Measurements from ENCODE around the gene NIT2. TPM values are rescaled to one million over a fixed set of nuclear protein-coding genes. Genes with fewer than 3 reads are reported as not detected.
"Not testable (repeated sequence)": the region's sequence is repeated elsewhere in the genome, so short reads cannot be mapped to it uniquely, and the experiment has no call there.

NIT2 gene
- total and polyA plus RNA-seq, 2 donors, result 39.1 to 40.9 TPM

- WGBS, result 98% methylated on average over 3 of the region's 3 CpGs
Measured at GRCh38 chr3:100310355-100310965, 24.1 kb upstream of the NIT2 start.

GRCh38 chr3:100311011-100311410 lies 23.5 kb upstream of the NIT2 start:
- Histone ChIP-seq H3K27ac (ENCODE audit: low read depth in 1 of 2, low read length in 1 of 2) (no peak overlapping the region), H3K4me3 (ENCODE audit: low read length in 2 of 2) (no peak overlapping the region), H3K4me1 (ENCODE audit: control insufficient read depth in 2 of 2, insufficient read depth in 2 of 2, low read length in 2 of 2) (no peaks in the 10 kb centered on the region), H3K9me3 (ENCODE audit: control insufficient read depth in 2 of 2, insufficient read depth in 1 of 2, low read length in 1 of 2) (no peaks in the 10 kb centered on the region), H3K27me3 (ENCODE audit: control insufficient read depth in 2 of 2, insufficient read depth in 1 of 2, low read length in 1 of 2) (no peaks in the 10 kb centered on the region), H3K36me3 (ENCODE audit: control insufficient read depth in 2 of 2, insufficient read depth in 2 of 2, low read length in 1 of 2) (peaks cover 4 to 13% of the 10 kb centered on the region in 2 donors)
- WGBS, result 87% methylated on average over 2 of the region's 2 CpGs
- no peak for DNase-seq (ENCODE audit: low read depth in 6 of 9, low spot score in 9 of 9)

More at GRCh38 chr3:100310355-100310965, 24.1 kb upstream of the NIT2 start:
- DNase-seq (ENCODE audit: low read depth in 6 of 9, low spot score in 9 of 9), result no peak
- peaks cover 4 to 13% of the 10 kb centered on the region in 2 donors for H3K36me3 ChIP-seq (ENCODE audit: control insufficient read depth in 2 of 2, insufficient read depth in 2 of 2, low read length in 1 of 2)
- no peaks in the 10 kb centered on the region for H3K9me3 ChIP-seq (ENCODE audit: control insufficient read depth in 2 of 2, insufficient read depth in 1 of 2, low read length in 1 of 2)
- H3K27ac ChIP-seq (ENCODE audit: low read depth in 1 of 2, low read length in 1 of 2), result no peak overlapping the region
- H3K4me1 ChIP-seq (ENCODE audit: control insufficient read depth in 2 of 2, insufficient read depth in 2 of 2, low read length in 2 of 2), result no peaks in the 10 kb centered on the region
- H3K4me3 ChIP-seq (ENCODE audit: low read length in 2 of 2), result no peak overlapping the region
- no peaks in the 10 kb centered on the region for H3K27me3 ChIP-seq (ENCODE audit: control insufficient read depth in 2 of 2, insufficient read depth in 1 of 2, low read length in 1 of 2)

- peaks cover 0 to 24% of the 10 kb centered on the region in 2 donors for H3K36me3 ChIP-seq (ENCODE audit: control insufficient read depth in 2 of 2, insufficient read depth in 2 of 2, low read length in 1 of 2)
- no peak overlapping the region for H3K4me3 ChIP-seq (ENCODE audit: low read length in 2 of 2)
- H3K9me3 ChIP-seq (ENCODE audit: control insufficient read depth in 2 of 2, insufficient read depth in 1 of 2, low read length in 1 of 2), result no peaks in the 10 kb centered on the region
- peak in 8 of 9 donors; percentile 16 to 67 (median 28) for DNase-seq (ENCODE audit: low read depth in 6 of 9, low spot score in 9 of 9)
- H3K4me1 ChIP-seq (ENCODE audit: control insufficient read depth in 2 of 2, insufficient read depth in 2 of 2, low read length in 2 of 2), result no peaks in the 10 kb centered on the region
- no peaks in the 10 kb centered on the region for H3K27me3 ChIP-seq (ENCODE audit: control insufficient read depth in 2 of 2, insufficient read depth in 1 of 2, low read length in 1 of 2)
- 41% methylated on average over 8 of the region's 8 CpGs for WGBS
- H3K27ac ChIP-seq (ENCODE audit: low read depth in 1 of 2, low read length in 1 of 2), result no peak overlapping the region
Measured at GRCh38 chr3:100316641-100317069, 17.9 kb upstream of the NIT2 start.

GRCh38 chr3:100317912-100318311 lies 16.6 kb upstream of the NIT2 start:
- DNase-seq (ENCODE audit: low read depth in 6 of 9, low spot score in 9 of 9), result no peak
- Histone ChIP-seq H3K27ac (ENCODE audit: low read depth in 1 of 2, low read length in 1 of 2) (no peak overlapping the region), H3K4me3 (ENCODE audit: low read length in 2 of 2) (no peak overlapping the region), H3K36me3 (ENCODE audit: control insufficient read depth in 2 of 2, insufficient read depth in 2 of 2, low read length in 1 of 2) (peaks cover 0 to 22% of the 10 kb centered on the region in 2 donors), H3K4me1 (ENCODE audit: control insufficient read depth in 2 of 2, insufficient read depth in 2 of 2, low read length in 2 of 2) (no peaks in the 10 kb centered on the region), H3K27me3 (ENCODE audit: control insufficient read depth in 2 of 2, insufficient read depth in 1 of 2, low read length in 1 of 2) (no peaks in the 10 kb centered on the region), H3K9me3 (ENCODE audit: control insufficient read depth in 2 of 2, insufficient read depth in 1 of 2, low read length in 1 of 2) (no peaks in the 10 kb centered on the region)
- 73% methylated on average over 2 of the region's 2 CpGs for WGBS

GRCh38 chr3:100319951-100320350 lies 14.6 kb upstream of the NIT2 start:
- 98% methylated on average over 2 of the region's 2 CpGs for WGBS
- Histone ChIP-seq H3K36me3 (ENCODE audit: control insufficient read depth in 2 of 2, insufficient read depth in 2 of 2, low read length in 1 of 2) (peaks cover 0 to 22% of the 10 kb centered on the region in 2 donors), H3K9me3 (ENCODE audit: control insufficient read depth in 2 of 2, insufficient read depth in 1 of 2, low read length in 1 of 2) (no peaks in the 10 kb centered on the region), H3K4me1 (ENCODE audit: control insufficient read depth in 2 of 2, insufficient read depth in 2 of 2, low read length in 2 of 2) (no peaks in the 10 kb centered on the region), H3K27me3 (ENCODE audit: control insufficient read depth in 2 of 2, insufficient read depth in 1 of 2, low read length in 1 of 2) (no peaks in the 10 kb centered on the region), H3K27ac (ENCODE audit: low read depth in 1 of 2, low read length in 1 of 2) (no peak overlapping the region), H3K4me3 (ENCODE audit: low read length in 2 of 2) (no peak overlapping the region)
- DNase-seq (ENCODE audit: low read depth in 6 of 9, low spot score in 9 of 9), result no peak

GRCh38 chr3:100324044-100324443 lies 10.5 kb upstream of the NIT2 start:
- no peak for DNase-seq (ENCODE audit: low read depth in 6 of 9, low spot score in 9 of 9)
- Histone ChIP-seq H3K9me3 (ENCODE audit: control insufficient read depth in 2 of 2, insufficient read depth in 1 of 2, low read length in 1 of 2) (no peaks in the 10 kb centered on the region), H3K4me3 (ENCODE audit: low read length in 2 of 2) (no peak overlapping the region), H3K27me3 (ENCODE audit: control insufficient read depth in 2 of 2, insufficient read depth in 1 of 2, low read length in 1 of 2) (no peaks in the 10 kb centered on the region), H3K36me3 (ENCODE audit: control insufficient read depth in 2 of 2, insufficient read depth in 2 of 2, low read length in 1 of 2) (peaks cover 0 to 17% of the 10 kb centered on the region in 2 donors), H3K4me1 (ENCODE audit: control insufficient read depth in 2 of 2, insufficient read depth in 2 of 2, low read length in 2 of 2) (no peaks in the 10 kb centered on the region), H3K27ac (ENCODE audit: low read depth in 1 of 2, low read length in 1 of 2) (no peak overlapping the region)

GRCh38 chr3:100325827-100326226 lies 8.7 kb upstream of the NIT2 start:
- Histone ChIP-seq H3K4me1 (ENCODE audit: control insufficient read depth in 2 of 2, insufficient read depth in 2 of 2, low read length in 2 of 2) (no peaks in the 10 kb centered on the region), H3K4me3 (ENCODE audit: low read length in 2 of 2) (no peak overlapping the region), H3K27me3 (ENCODE audit: control insufficient read depth in 2 of 2, insufficient read depth in 1 of 2, low read length in 1 of 2) (no peaks in the 10 kb centered on the region), H3K9me3 (ENCODE audit: control insufficient read depth in 2 of 2, insufficient read depth in 1 of 2, low read length in 1 of 2) (no peaks in the 10 kb centered on the region), H3K27ac (ENCODE audit: low read depth in 1 of 2, low read length in 1 of 2) (no peak overlapping the region), H3K36me3 (ENCODE audit: control insufficient read depth in 2 of 2, insufficient read depth in 2 of 2, low read length in 1 of 2) (peaks cover 0 to 7% of the 10 kb centered on the region in 2 donors)
- DNase-seq (ENCODE audit: low read depth in 6 of 9, low spot score in 9 of 9), result no peak

- DNase-seq (ENCODE audit: low read depth in 6 of 9, low spot score in 9 of 9); H3K9me3 ChIP-seq (ENCODE audit: control insufficient read depth in 2 of 2, insufficient read depth in 1 of 2, low read length in 1 of 2); H3K36me3 ChIP-seq (ENCODE audit: control insufficient read depth in 2 of 2, insufficient read depth in 2 of 2, low read length in 1 of 2); H3K4me3 ChIP-seq (ENCODE audit: low read length in 2 of 2); H3K27me3 ChIP-seq (ENCODE audit: control insufficient read depth in 2 of 2, insufficient read depth in 1 of 2, low read length in 1 of 2); H3K27ac ChIP-seq (ENCODE audit: low read depth in 1 of 2, low read length in 1 of 2); H3K4me1 ChIP-seq (ENCODE audit: control insufficient read depth in 2 of 2, insufficient read depth in 2 of 2, low read length in 2 of 2): not testable (repeated sequence)
- 98% methylated on average over 5 of the region's 5 CpGs for WGBS
Measured at GRCh38 chr3:100327377-100327776, 7.2 kb upstream of the NIT2 start.

- 96% methylated on average over 4 of the region's 4 CpGs for WGBS
- H3K27me3 ChIP-seq (ENCODE audit: control insufficient read depth in 2 of 2, insufficient read depth in 1 of 2, low read length in 1 of 2), result no peaks in the 10 kb centered on the region
- no peak for DNase-seq (ENCODE audit: low read depth in 6 of 9, low spot score in 9 of 9)
- no peaks in the 10 kb centered on the region for H3K36me3 ChIP-seq (ENCODE audit: control insufficient read depth in 2 of 2, insufficient read depth in 2 of 2, low read length in 1 of 2)
- no peak overlapping the region for H3K4me3 ChIP-seq (ENCODE audit: low read length in 2 of 2)
- H3K9me3 ChIP-seq (ENCODE audit: control insufficient read depth in 2 of 2, insufficient read depth in 1 of 2, low read length in 1 of 2), result no peaks in the 10 kb centered on the region
- no peak overlapping the region for H3K27ac ChIP-seq (ENCODE audit: low read depth in 1 of 2, low read length in 1 of 2)
- H3K4me1 ChIP-seq (ENCODE audit: control insufficient read depth in 2 of 2, insufficient read depth in 2 of 2, low read length in 2 of 2), result peaks cover 2 to 8% of the 10 kb centered on the region in 2 donors
Measured at GRCh38 chr3:100329800-100330489, 4.6 kb upstream of the NIT2 start.
